NCI-H510A (cell line): Measurements from ENCODE around the gene DNAJC6.
"Not testable (repeated sequence)": the region's sequence is repeated elsewhere in the genome, so short reads cannot be mapped to it uniquely, and the experiment has no call there.

Experiments
- DNase-seq: peaks from one replicate; lab custom pipeline; 2025; lab: John Stamatoyannopoulos, UW

DNAJC6 gene

DNA sequence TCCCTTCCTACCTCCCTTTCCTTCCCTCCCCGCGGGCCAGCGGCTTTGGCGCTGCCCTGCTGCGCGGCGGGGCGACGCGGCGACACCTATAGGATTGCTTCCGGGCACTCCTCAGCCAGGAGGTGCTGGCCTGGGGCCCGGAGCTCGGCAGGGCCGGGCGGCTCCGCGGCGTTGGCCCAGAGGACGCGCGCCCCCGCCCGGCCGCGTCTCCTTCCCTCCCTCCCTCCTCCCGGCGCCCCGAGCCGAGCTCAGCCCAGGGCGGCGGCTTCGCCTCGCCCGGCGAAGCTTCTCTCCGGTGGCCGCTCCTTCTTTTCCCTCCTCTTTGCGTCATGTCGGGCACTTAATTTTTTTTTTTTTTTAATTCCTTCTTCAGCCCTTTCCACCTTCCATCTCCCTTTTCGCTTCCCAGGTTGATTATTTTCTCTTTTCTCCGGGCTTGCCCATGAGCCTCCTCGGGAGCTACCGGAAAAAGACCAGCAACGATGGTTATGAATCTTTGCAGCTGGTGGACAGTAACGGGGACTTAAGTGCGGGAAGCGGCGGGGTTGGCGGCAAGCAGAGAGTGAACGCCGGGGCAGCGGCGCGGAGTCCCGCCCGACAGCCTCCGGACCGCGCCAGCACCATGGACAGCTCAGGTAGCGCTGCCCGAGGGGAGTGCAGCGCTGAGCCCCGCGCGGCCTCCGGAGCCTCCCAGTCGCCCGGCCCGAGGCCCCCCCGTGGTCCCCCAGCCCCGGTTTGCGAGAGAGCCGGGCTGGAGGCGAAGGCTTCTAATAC is at the start of gene DNAJC6:
DNAJC6 (plus strand) TSS at position 240 of the 774 bp plus-strand sequence; CDS start at position 443, 203 bp downstream.
- peak; percentile 94 for DNase-seq

DNA sequence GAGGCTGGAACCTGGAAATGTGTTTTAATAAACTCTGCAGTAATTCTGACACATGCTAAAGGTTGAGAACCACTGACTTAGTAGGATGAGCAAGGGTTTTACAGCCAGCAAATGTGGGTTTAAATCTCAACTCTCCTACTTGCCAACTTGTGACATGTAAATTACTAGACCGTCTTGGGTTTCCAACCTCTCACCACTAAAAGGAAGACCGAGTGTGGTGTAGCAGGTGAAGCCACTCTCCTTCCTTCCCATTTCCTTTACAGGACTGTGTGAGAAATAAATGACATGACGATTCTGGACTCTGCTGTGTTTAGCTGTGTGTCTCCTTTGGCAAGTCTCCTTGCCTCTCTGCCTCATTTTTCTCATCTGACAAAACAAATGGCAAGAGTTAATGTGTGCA is 49.5 kb upstream of the DNAJC6 start:
- DNase-seq = no peak

GRCh38 chr1:65260851-65261473 is 48.4 kb upstream of the DNAJC6 start:
- DNase-seq = no peak

- DNase-seq = no peak
Measured at GRCh38 chr1:65263286-65263685, 46.1 kb upstream of the DNAJC6 start.

GRCh38 chr1:65264197-65264929 is 45.0 kb upstream of the DNAJC6 start:
- DNase-seq = peak; percentile 52

DNA sequence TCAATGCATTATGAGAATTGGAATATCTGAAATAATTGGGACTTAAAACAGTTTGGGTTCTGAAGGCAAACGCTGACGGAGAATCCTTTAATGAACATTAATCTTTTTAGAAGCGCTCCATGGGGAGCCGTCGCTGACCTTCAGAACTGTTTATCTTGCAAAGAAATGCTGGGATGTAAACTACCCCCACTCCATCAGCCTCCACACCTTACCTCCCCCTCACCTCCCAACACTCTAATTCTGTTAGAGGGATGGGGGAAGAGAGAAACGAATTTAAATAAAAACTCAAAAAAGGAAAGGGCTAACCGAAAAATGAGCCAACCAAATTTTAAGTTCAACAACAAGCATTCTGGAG is 44.1 kb upstream of the DNAJC6 start:
- DNase-seq = no peak

- DNase-seq = no peak
Measured at GRCh38 chr1:65265651-65266351, 43.5 kb upstream of the DNAJC6 start.

GRCh38 chr1:65266476-65266875 is 42.9 kb upstream of the DNAJC6 start:
- no peak for DNase-seq

GRCh38 chr1:65267271-65267670 is 42.1 kb upstream of the DNAJC6 start:
- DNase-seq = no peak

GRCh38 chr1:65267683-65268082 is 41.7 kb upstream of the DNAJC6 start:
- DNase-seq = no peak

GRCh38 chr1:65269612-65270011 is 39.7 kb upstream of the DNAJC6 start:
- no peak for DNase-seq

DNA sequence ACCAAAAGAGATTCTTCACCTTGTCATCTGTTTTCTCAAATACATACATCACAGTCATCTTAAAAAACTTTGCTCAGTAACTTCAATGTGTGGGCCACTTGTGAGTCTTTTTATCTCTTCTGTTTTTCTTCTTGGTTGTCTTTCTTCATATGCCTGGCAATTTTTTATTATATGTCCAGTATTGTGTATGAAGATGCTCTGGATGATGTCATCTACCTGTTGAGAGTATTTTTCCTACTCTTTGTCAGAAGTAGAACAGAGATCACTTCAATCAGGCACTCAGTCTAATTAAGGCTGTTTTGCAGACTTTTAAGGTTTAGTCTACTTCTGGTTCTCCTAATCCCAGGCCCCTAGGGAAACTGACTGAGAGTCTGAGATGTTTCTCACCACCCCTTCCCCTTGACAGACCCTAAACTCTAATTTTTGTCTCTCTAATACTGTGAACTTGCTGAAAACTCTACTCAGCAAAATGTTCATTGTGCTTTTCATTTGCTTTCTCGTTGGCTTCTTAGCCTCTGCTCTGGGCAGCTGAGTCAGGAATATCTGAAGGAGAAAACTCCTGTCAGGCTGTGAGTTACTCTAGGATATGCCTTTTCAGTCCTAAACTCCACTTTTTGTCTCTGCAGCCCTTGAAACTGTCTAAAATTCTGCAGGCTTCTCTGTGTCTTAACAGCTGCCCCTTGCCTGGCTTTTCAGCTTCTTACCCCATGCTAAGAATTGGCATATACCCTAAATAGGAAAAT is 33.0 kb upstream of the DNAJC6 start:
- DNase-seq = no peak

DNA sequence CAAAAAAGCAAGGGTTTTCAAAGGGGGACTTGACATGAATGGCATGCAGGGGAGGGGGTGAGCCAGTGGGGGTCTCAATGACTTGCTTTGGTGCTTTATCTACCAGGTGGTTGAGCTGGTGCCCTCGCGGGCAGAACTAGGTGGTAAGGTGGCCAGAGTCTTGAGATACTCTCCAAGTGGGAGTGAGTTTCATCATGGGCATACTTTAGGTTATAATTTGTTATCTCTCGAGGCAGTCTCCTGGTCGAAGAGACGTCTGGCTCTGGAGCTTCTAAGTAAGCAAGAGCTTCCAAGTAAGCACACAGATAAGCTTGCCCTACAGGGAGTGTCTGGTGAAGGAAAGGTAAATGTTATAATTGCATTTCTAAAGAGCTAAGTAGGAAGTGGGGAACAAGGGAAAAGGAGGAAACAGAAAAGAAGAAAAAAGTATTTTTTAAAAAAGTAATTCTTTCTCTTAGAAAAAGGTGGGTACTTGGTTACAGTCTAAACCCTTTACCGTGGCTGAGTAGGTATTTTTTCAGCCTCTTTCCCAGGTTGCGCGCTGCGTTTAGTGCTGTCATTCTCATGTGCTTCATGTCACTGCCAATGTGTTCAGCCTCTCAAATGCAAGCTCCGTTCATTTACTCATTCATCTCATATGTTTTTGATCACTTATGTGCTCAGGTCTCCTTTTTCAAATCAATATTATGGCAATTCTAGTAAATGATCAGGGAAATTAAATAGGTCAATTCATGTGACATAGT is 31.6 kb upstream of the DNAJC6 start:
- DNase-seq = no peak

GRCh38 chr1:65278376-65279069 is 30.8 kb upstream of the DNAJC6 start:
- no peak for DNase-seq

GRCh38 chr1:65279070-65279779 is 30.1 kb upstream of the DNAJC6 start:
- DNase-seq = no peak

GRCh38 chr1:65281846-65282245 is 27.5 kb upstream of the DNAJC6 start:
- no peak for DNase-seq

- no peak for DNase-seq
Measured at GRCh38 chr1:65284229-65284628, 25.1 kb upstream of the DNAJC6 start.

GRCh38 chr1:65289449-65289848 is 19.9 kb upstream of the DNAJC6 start:
- no peak for DNase-seq

DNA sequence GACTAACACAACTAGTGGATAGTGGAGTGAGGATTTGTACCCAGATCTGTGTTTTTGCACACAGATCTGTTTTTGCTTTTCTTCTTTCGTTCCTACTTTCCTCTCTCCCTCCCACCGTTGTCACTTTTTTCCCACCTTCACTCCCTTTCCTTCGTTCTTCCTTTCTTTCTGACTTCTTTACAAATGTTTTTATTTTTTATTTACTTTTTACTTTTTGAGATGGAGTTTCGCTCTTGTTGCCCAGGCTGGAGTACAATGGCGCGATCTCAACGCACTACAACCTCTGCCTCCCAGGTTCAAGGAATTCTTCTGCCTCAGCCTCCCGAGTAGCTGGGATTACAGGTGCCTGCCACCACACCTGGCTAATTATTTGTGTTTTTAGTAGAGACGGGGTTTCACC is 17.5 kb upstream of the DNAJC6 start:
- DNase-seq = not testable (repeated sequence)
